Endothelial cell (in vitro differentiated cells): Measurements from ENCODE around the gene RAD51. TPM values are rescaled to one million over a fixed set of nuclear protein-coding genes. Genes with fewer than 3 reads are reported as not detected.

Experiments used
- DNase-seq: peaks from one replicate; pipeline ENCODE4 v3.0.0; 2021; ENCODE audit warnings: low spot score
- H3K27ac Mint-ChIP-seq: one replicate; pipeline ENCODE4 v1.8.0; 2021; ENCODE audit warnings: mixed read lengths, inconsistent platforms; ENCODE audit not compliant: unreplicated experiment
- H3K27me3 Mint-ChIP-seq: one replicate; pipeline ENCODE4 v1.8.0; 2021; ENCODE audit warnings: mild to moderate bottlenecking, moderate library complexity, mixed read lengths, inconsistent platforms; ENCODE audit not compliant: unreplicated experiment
- H3K36me3 Mint-ChIP-seq: one replicate; pipeline ENCODE4 v1.8.0; 2021; ENCODE audit warnings: mild to moderate bottlenecking, low read depth, mixed read lengths, inconsistent platforms; ENCODE audit not compliant: unreplicated experiment
- H3K4me1 Mint-ChIP-seq: one replicate; pipeline ENCODE4 v1.8.0; 2021; ENCODE audit warnings: mild to moderate bottlenecking, mixed read lengths, inconsistent platforms; ENCODE audit not compliant: unreplicated experiment
- H3K4me3 Mint-ChIP-seq: one replicate; pipeline ENCODE4 v1.8.0; 2021; ENCODE audit warnings: mild to moderate bottlenecking, mixed read lengths, inconsistent platforms; ENCODE audit not compliant: unreplicated experiment
- H3K9me3 Mint-ChIP-seq: one replicate; pipeline ENCODE4 v1.8.0; 2021; ENCODE audit warnings: mixed read lengths, inconsistent platforms; ENCODE audit not compliant: unreplicated experiment
- total RNA-seq: library from RNA; stranded (reverse); fragmentation: NEBNext Ultra II Directional; extraction: Animal tissue kit (Norgen Biotek cat#: 25700); gene quantifications from one replicate; pipeline ENCODE4 v1.2.1, GENCODE V29; 2021; ENCODE audit not compliant: unreplicated experiment
- TF ChIP-seq, protein P1 (sequence below): fragments of 200-600 bp; sonication (generic); IDR thresholded peaks from one replicate; pipeline ENCODE4 v1.5.0; 2021; ENCODE audit warnings: antibody characterized with exemption; ENCODE audit not compliant: unreplicated experiment

Gene RAD51
- total RNA-seq, 1 donor from 2014 or later = 9.6 TPM

DNA sequence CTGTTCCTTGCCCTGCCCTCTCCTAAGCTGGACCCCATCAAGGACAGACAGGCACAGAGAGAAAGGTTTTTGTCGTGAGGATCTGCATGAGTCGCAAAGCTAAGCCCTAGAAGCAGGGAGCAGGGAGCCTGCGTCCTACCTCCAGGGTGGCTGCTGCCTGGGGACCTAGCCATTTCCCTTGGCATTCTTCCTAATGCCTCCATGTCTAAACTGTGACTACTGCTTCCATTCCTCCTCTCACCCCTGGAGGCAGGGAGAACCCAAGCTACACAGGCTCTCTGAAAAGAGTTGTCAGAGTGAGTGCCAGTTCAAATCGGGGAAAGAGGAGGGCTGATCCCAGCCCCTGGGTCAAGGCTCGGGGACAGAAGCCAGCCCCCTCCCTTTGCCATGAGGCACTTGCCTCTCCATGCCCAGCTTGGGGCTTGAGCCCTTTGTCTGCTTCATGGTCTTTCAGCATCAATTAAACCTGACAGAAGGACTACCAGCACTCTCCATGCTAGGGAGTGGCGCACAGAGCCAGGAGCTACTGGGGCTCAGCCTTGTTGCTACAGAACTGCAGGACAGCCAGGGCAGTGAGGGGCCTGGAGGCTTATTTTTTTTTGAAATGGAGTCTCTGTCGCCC, 71.3 kb downstream of the RAD51 start:
- TF ChIP-seq, protein P1, sequence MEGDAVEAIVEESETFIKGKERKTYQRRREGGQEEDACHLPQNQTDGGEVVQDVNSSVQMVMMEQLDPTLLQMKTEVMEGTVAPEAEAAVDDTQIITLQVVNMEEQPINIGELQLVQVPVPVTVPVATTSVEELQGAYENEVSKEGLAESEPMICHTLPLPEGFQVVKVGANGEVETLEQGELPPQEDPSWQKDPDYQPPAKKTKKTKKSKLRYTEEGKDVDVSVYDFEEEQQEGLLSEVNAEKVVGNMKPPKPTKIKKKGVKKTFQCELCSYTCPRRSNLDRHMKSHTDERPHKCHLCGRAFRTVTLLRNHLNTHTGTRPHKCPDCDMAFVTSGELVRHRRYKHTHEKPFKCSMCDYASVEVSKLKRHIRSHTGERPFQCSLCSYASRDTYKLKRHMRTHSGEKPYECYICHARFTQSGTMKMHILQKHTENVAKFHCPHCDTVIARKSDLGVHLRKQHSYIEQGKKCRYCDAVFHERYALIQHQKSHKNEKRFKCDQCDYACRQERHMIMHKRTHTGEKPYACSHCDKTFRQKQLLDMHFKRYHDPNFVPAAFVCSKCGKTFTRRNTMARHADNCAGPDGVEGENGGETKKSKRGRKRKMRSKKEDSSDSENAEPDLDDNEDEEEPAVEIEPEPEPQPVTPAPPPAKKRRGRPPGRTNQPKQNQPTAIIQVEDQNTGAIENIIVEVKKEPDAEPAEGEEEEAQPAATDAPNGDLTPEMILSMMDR = no peak
- Mint-ChIP-seq H3K27ac (no peak overlapping the region), H3K9me3 (no peaks in the 10 kb centered on the region), H3K27me3 (peaks cover 17% of the 10 kb centered on the region), H3K36me3 (peaks cover 3% of the 10 kb centered on the region), H3K4me3 (no peak overlapping the region), H3K4me1 (peaks cover 13% of the 10 kb centered on the region)
- DNase-seq = no peak

DNA sequence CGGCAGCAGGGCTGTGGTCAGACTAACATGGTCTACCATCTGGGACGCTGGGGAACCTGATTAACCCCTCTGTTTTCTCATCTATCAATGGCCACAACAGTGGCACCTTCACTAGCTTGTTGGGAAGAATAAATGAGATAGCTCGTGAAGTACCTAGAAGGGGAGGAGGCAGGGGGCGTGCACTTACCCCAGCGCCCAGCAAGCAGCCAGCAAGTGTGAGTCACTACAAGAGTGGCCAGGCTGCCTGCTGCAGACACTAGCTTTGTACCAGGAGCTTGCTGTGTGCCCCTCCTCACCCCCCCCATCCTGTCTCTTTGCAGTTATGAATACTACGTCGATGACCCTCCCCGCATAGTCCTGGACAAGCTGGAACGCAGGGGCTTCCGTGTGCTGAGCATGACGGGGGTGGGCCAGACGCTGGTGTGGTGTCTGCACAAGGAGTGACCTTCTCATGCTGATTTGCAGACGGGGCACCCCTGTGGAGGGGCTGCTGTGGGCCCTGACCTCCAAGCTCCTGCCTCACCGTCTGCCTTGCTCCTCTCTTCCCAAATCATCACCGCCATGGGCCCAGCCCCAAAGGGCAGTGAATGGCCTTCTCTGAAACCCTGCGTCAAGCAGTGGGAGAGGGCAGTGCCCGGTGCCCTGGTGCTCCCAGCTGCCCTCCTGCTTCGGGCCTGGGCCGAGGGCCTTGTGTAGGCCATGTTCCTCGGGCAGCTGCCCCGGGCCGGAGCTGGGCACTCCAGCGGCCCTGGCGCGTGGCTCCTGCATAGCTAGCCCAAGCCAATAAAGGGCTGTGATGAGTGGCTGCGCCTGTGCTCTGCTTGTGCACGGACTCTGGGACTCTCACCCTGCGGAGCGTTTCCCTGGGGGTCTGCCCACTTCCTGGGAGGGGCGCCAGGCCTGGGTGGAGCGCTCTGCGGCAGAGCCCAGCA, 72.2 kb downstream of the RAD51 start:
- no peaks in the 10 kb centered on the region for H3K9me3 Mint-ChIP-seq
- H3K4me3 Mint-ChIP-seq = no peak overlapping the region
- H3K4me1 Mint-ChIP-seq = peaks cover 13% of the 10 kb centered on the region
- H3K27ac Mint-ChIP-seq = no peak overlapping the region
- H3K36me3 Mint-ChIP-seq = peaks cover 9% of the 10 kb centered on the region
- H3K27me3 Mint-ChIP-seq = peaks cover 18% of the 10 kb centered on the region
- no peak for DNase-seq
- TF ChIP-seq, protein P1 = no peak

DNA sequence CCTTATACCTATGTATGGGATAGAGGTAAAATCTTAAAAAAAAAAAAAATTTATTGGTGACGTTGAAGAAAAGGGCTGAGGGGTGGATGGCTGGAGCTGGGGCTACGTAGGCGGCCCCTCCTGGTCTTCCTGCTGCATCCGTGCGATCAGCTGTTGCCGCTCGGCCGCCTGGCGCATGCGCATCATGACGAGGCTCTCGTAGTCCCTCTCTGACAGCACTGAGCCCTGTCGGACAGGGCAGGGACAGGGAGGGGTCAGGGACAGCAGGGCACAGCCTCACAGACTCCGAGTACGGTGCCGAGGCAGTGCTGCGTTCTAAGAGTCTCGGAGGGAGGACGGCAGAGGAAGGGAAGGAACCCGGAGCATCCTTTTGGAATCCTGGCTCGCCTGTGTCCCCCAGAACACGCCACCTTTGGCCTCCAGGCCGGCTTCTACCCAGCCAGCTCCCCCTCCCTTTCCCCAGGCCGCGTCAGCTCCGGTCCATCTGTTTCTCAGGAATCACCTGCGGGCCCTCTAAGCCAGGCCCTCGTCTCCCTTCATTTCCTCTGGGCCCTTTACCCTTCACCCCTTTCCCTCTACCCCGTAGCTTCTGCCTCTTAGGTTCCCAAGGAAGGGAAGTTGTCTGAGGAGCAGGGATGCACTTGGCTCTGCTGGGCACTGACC, 73.0 kb downstream of the RAD51 start:
- Mint-ChIP-seq H3K4me1 (peaks cover 8% of the 10 kb centered on the region), H3K36me3 (peaks cover 11% of the 10 kb centered on the region), H3K4me3 (no peak overlapping the region), H3K9me3 (no peaks in the 10 kb centered on the region), H3K27ac (no peak overlapping the region), H3K27me3 (peaks cover 15% of the 10 kb centered on the region)
- no peak for DNase-seq
- TF ChIP-seq, protein P1 = no peak

DNA sequence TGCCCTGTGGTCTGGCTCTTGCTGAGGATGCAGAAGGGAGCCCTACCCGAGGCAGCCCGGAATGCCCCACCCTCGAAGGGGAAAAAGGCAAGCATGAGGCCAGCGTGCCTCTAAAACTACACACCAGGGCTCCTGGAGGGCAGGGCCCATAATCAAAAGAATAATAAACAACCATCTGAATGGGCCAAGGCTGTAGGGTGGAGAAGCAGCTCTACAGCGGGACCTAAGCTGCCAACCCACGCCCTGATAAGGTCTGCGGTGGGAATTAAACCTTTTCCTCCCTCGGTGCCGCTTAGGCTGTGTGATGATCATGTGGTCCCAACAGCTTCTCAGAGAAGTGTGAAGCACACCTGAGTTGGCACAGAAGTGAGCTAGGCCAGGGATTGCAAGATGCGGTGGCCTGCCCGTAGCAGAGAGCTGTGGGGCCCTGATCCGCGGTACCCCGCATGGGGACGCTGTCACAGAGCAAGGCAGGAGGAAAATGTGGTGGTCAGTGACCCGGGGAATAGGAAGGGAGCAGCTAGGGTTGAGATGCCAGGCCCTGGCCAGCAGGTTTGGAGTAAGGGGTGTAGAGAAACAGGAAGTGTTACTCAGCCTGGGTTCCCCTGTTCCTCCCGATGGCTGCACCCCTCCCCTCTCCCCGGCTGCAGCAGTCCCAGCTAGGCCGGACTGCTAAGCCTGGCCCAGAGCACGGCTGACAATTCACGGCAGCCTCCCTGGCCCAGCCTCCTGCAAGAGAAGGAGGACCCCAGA, 73.7 kb downstream of the RAD51 start:
- H3K27me3 Mint-ChIP-seq = peaks cover 14% of the 10 kb centered on the region
- peaks cover 9% of the 10 kb centered on the region for H3K36me3 Mint-ChIP-seq
- H3K4me1 Mint-ChIP-seq = peaks cover 6% of the 10 kb centered on the region
- TF ChIP-seq, protein P1 = no peak
- H3K9me3 Mint-ChIP-seq = no peaks in the 10 kb centered on the region
- DNase-seq = no peak
- H3K27ac Mint-ChIP-seq = no peak overlapping the region
- H3K4me3 Mint-ChIP-seq = no peak overlapping the region
